Smooth muscle cell (in vitro differentiated cells): Measurements from ENCODE around the gene SLC39A11. TPM values are rescaled to one million over a fixed set of nuclear protein-coding genes. Genes with fewer than 3 reads are reported as not detected.

Source experiments
- DNase-seq: peaks from one replicate; lab custom pipeline; 2025; ENCODE audit not compliant: unreplicated experiment; lab: John Stamatoyannopoulos, UW
- H2AFZ ChIP-seq: fragments of 200-600 bp; sonication (generic); 2 replicates; pipeline ENCODE4 v1.6.0; 2016; ENCODE audit warnings: antibody characterized with exemption, low read depth, mild to moderate bottlenecking
- H3F3A ChIP-seq: fragments of 200-600 bp; sonication (generic); 2 replicates; pipeline ENCODE4 v1.6.0; 2017; ENCODE audit warnings: antibody characterized with exemption, low read depth
- H3K27ac ChIP-seq: fragments of 200-600 bp; sonication (generic); 2 replicates; pipeline ENCODE4 v1.5.1; 2016; ENCODE audit warnings: low read depth, mild to moderate bottlenecking
- H3K27me3 ChIP-seq: fragments of 200-600 bp; sonication (generic); 2 replicates; pipeline ENCODE4 v1.6.1; 2016; ENCODE audit warnings: low read depth, mild to moderate bottlenecking
- H3K36me3 ChIP-seq: fragments of 200-600 bp; sonication (generic); 2 replicates; pipeline ENCODE4 v1.5.1; 2016; ENCODE audit warnings: low read depth
- H3K4me1 ChIP-seq: fragments of 200-600 bp; sonication (generic); 2 replicates; pipeline ENCODE4 v1.5.1; 2016; ENCODE audit warnings: low read depth
- H3K4me2 ChIP-seq: fragments of 200-600 bp; sonication (generic); 2 replicates; pipeline ENCODE4 v1.6.0; 2016; ENCODE audit warnings: mild to moderate bottlenecking
- H3K4me3 ChIP-seq: fragments of 200-600 bp; sonication (generic); 2 replicates; pipeline ENCODE4 v1.5.1; 2016; ENCODE audit warnings: mild to moderate bottlenecking
- H3K79me2 ChIP-seq: fragments of 200-600 bp; sonication (generic); 2 replicates; pipeline ENCODE4 v1.6.0; 2016; ENCODE audit warnings: low read depth, mild to moderate bottlenecking
- H3K9ac ChIP-seq: fragments of 200-600 bp; sonication (generic); 2 replicates; pipeline ENCODE4 v1.6.0; 2016; ENCODE audit warnings: low read depth
- H3K9me3 ChIP-seq: fragments of 200-600 bp; sonication (generic); replicated peaks from 2 replicates; pipeline ENCODE4 v1.5.1; 2016; ENCODE audit warnings: low read depth
- H4K20me1 ChIP-seq: fragments of 200-600 bp; sonication (generic); 2 replicates; pipeline ENCODE4 v1.6.0; 2016; ENCODE audit warnings: low read depth
- WGBS: methylation state at CpG from one replicate; pipeline ENCODE4 v1.1.7; 2016; ENCODE audit warnings: low lambda C conversion rate; 5-methylcytosine and 5-hydroxymethylcytosine counted together
- polyA plus RNA-seq: library from polyadenylated mRNA; unstranded; fragments of >200 nt; fragmentation: Nextera tagmentation; extraction: Ambion mirVana; gene quantifications from 2 replicates; pipeline ENCODE4 v1.2.1, GENCODE V29; 2016
- total RNA-seq: library from RNA; depleted of rRNA; stranded (reverse); fragments of >200 nt; gene quantifications from 2 replicates; pipeline ENCODE4 v1.2.3, GENCODE V29; 2014
- TF ChIP-seq, protein P1 (sequence below): fragments of 200-600 bp; sonication (generic); IDR thresholded peaks from 2 replicates; pipeline ENCODE4 v1.5.1; 2017; ENCODE audit warnings: borderline replicate concordance, mild to moderate bottlenecking, antibody characterized with exemption; ENCODE audit not compliant: insufficient read depth, poor library complexity, severe bottlenecking

SLC39A11 gene
- total and polyA plus RNA-seq, 2 experiments from 2014 or later: 9.2 to 36.7 TPM

DNA sequence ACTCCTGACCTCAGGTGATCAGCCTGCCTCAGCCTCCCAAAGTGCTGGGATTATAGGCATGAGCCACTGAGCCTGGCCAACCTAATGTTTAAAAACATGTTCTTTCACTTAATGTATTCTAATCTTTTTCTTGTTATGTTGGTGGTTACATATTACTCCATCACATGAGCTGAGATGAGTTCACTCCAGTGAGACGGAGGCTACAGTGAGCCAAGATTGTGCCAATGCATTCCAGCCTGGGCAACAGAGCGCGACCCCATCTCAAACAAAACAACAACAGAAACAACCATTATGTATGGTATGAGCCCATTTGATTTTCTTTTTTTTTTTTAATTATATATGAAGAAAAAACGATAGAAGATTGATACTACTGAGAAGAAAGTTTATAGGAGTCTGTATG, 39.6 kb downstream of the SLC39A11 start:
- Histone ChIP-seq H2AFZ (no peak overlapping the region), H3K36me3 (no peaks in the 10 kb centered on the region), H3F3A (no peaks in the 10 kb centered on the region), H3K4me1 (no peaks in the 10 kb centered on the region), H3K9ac (no peak overlapping the region), H3K4me2 (no peak overlapping the region), H3K4me3 (no peak overlapping the region), H3K9me3 (no peaks in the 10 kb centered on the region), H3K27me3 (no peaks in the 10 kb centered on the region), H3K79me2 (no peaks in the 10 kb centered on the region), H4K20me1 (no peaks in the 10 kb centered on the region), H3K27ac (no peak overlapping the region)
- 96% methylated on average over 4 of the region's 4 CpGs for WGBS
- DNase-seq: no peak
- TF ChIP-seq, protein P1, sequence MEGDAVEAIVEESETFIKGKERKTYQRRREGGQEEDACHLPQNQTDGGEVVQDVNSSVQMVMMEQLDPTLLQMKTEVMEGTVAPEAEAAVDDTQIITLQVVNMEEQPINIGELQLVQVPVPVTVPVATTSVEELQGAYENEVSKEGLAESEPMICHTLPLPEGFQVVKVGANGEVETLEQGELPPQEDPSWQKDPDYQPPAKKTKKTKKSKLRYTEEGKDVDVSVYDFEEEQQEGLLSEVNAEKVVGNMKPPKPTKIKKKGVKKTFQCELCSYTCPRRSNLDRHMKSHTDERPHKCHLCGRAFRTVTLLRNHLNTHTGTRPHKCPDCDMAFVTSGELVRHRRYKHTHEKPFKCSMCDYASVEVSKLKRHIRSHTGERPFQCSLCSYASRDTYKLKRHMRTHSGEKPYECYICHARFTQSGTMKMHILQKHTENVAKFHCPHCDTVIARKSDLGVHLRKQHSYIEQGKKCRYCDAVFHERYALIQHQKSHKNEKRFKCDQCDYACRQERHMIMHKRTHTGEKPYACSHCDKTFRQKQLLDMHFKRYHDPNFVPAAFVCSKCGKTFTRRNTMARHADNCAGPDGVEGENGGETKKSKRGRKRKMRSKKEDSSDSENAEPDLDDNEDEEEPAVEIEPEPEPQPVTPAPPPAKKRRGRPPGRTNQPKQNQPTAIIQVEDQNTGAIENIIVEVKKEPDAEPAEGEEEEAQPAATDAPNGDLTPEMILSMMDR: no peak

DNA sequence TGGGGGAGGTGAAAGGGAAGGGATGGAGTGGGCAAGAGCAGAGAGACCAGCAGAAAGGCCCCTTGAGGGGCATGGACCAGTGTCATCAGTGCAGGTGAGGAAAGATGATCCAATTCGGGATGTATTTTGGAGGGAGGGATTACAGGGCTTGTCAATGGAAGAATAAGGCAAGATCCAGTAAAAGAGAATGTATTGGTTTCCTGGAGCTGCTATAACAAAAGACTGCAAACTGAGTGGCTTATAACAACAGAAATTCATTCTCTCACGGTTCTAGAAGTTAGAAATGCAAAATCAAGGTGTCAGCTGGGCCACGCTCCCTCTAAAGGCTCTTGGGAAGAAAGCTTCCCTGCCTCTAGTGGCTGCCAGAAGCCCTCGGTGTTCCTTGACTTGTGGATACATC, 41.7 kb downstream of the SLC39A11 start:
- Histone ChIP-seq H3K4me3 (no peak overlapping the region), H2AFZ (no peak overlapping the region), H3K27ac (no peak overlapping the region), H3F3A (no peaks in the 10 kb centered on the region), H4K20me1 (no peaks in the 10 kb centered on the region), H3K4me2 (no peak overlapping the region), H3K36me3 (no peaks in the 10 kb centered on the region), H3K4me1 (no peaks in the 10 kb centered on the region), H3K79me2 (no peaks in the 10 kb centered on the region), H3K27me3 (no peaks in the 10 kb centered on the region), H3K9ac (no peak overlapping the region), H3K9me3 (no peaks in the 10 kb centered on the region)
- DNase-seq: no peak
- TF ChIP-seq, protein P1: no peak
- 93% methylated on average over 4 of the region's 4 CpGs for WGBS

GRCh38 chr17:73048170-73048569, 44.3 kb downstream of the SLC39A11 start:
- DNase-seq: no peak
- no peaks in the 10 kb centered on the region for H3K36me3 ChIP-seq
- no peaks in the 10 kb centered on the region for H4K20me1 ChIP-seq
- H3K27me3 ChIP-seq: no peaks in the 10 kb centered on the region
- no peaks in the 10 kb centered on the region for H3K9me3 ChIP-seq
- H3K79me2 ChIP-seq: no peaks in the 10 kb centered on the region
- H3K4me3 ChIP-seq: no peak overlapping the region
- no peak overlapping the region for H3K27ac ChIP-seq
- no peaks in the 10 kb centered on the region for H3F3A ChIP-seq
- WGBS: 87% methylated on average over 4 of the region's 4 CpGs
- H2AFZ ChIP-seq: no peak overlapping the region
- H3K4me1 ChIP-seq: no peaks in the 10 kb centered on the region
- H3K9ac ChIP-seq: no peak overlapping the region
- TF ChIP-seq, protein P1: no peak
- no peak overlapping the region for H3K4me2 ChIP-seq

GRCh38 chr17:73045724-73046123, 46.8 kb downstream of the SLC39A11 start:
- no peaks in the 10 kb centered on the region for H3K4me1 ChIP-seq
- no peak overlapping the region for H3K4me3 ChIP-seq
- H4K20me1 ChIP-seq: no peaks in the 10 kb centered on the region
- H3K9me3 ChIP-seq: no peaks in the 10 kb centered on the region
- TF ChIP-seq, protein P1: no peak
- 98% methylated on average over 4 of the region's 4 CpGs for WGBS
- no peaks in the 10 kb centered on the region for H3K79me2 ChIP-seq
- no peaks in the 10 kb centered on the region for H3K27me3 ChIP-seq
- no peak overlapping the region for H2AFZ ChIP-seq
- H3K9ac ChIP-seq: no peak overlapping the region
- no peaks in the 10 kb centered on the region for H3K36me3 ChIP-seq
- no peak for DNase-seq
- H3K4me2 ChIP-seq: no peak overlapping the region
- H3K27ac ChIP-seq: no peak overlapping the region
- H3F3A ChIP-seq: no peaks in the 10 kb centered on the region
